Neural cell (in vitro differentiated cells): ENCODE measurements around the gene NFIA. TPM values are rescaled to one million over a fixed set of nuclear protein-coding genes. Genes with fewer than 3 reads are reported as not detected.

ENCODE experiments used
- H2AFZ ChIP-seq: fragments of 200-600, 300-800 bp; sonication (generic), shearing (Covaris generic); 2 replicates; pipeline ENCODE4 v1.6.0; 2014; ENCODE audit warnings: low read depth, mild to moderate bottlenecking, antibody characterized with exemption, low read length, moderate library complexity
- H3F3A ChIP-seq: fragments of 200-600 bp; shearing (Covaris generic); 2 replicates; pipeline ENCODE4 v1.6.1; 2016; ENCODE audit warnings: mild to moderate bottlenecking, moderate library complexity, mixed read lengths, antibody characterized with exemption, low read length; ENCODE audit not compliant: insufficient read depth, poor library complexity, severe bottlenecking
- H3K27ac ChIP-seq: fragments of 200-600, 300-800 bp; sonication (generic), shearing (Covaris generic); 2 replicates; pipeline ENCODE4 v1.5.1; 2014; ENCODE audit warnings: mild to moderate bottlenecking, low read length, moderate library complexity
- H3K27me3 ChIP-seq: fragments of 300-800, 200-600 bp; sonication (generic), shearing (Covaris generic); 2 replicates; pipeline ENCODE4 v1.6.0; 2014; ENCODE audit warnings: mild to moderate bottlenecking, low read depth, low read length, moderate library complexity; ENCODE audit not compliant: insufficient read depth
- H3K36me3 ChIP-seq: fragments of 300-800, 200-600 bp; sonication (generic), shearing (Covaris generic); 2 replicates; pipeline ENCODE4 v1.5.1; 2014; ENCODE audit warnings: mild to moderate bottlenecking, antibody characterized with exemption, low read length, moderate library complexity; ENCODE audit not compliant: insufficient read depth
- H3K4me2 ChIP-seq: fragments of 300-800, 200-600 bp; sonication (generic), shearing (Covaris generic); 2 replicates; pipeline ENCODE4 v1.6.0; 2014; ENCODE audit warnings: mild to moderate bottlenecking, low read length
- H3K4me3 ChIP-seq: fragments of 300-800, 200-600 bp; sonication (generic), shearing (Covaris generic); 2 replicates; pipeline ENCODE4 v1.5.1; 2014; ENCODE audit warnings: mild to moderate bottlenecking, low read length, moderate library complexity
- H3K79me2 ChIP-seq: fragments of 200-600 bp; shearing (Covaris generic); replicated peaks from 2 replicates; pipeline ENCODE4 v1.6.0; 2014; ENCODE audit warnings: mild to moderate bottlenecking, low read length, moderate library complexity; ENCODE audit not compliant: insufficient read depth
- H3K9ac ChIP-seq: fragments of 300-800, 200-600 bp; sonication (generic), shearing (Covaris generic); 2 replicates; pipeline ENCODE4 v1.6.1; 2016; ENCODE audit warnings: mild to moderate bottlenecking, low read length, mixed read lengths
- H3K9me2 ChIP-seq: fragments of 200-600 bp; shearing (Covaris generic); 2 replicates; pipeline ENCODE4 v1.6.1; 2016; ENCODE audit warnings: mild to moderate bottlenecking, low read length, mixed read lengths; ENCODE audit not compliant: insufficient read depth
- H3K9me3 ChIP-seq: fragments of 200-600, 300-800 bp; sonication (generic), shearing (Covaris generic); 2 replicates; pipeline ENCODE4 v1.6.1; 2016; ENCODE audit warnings: mild to moderate bottlenecking, mixed run types, low read length, moderate library complexity, mixed read lengths
- H4K20me1 ChIP-seq: fragments of 200-600 bp; shearing (Covaris generic); 2 replicates; pipeline ENCODE4 v1.6.1; 2016; ENCODE audit warnings: mild to moderate bottlenecking, mixed run types; ENCODE audit not compliant: insufficient read depth
- CTCF ChIP-seq: fragments of 450-650 bp; IDR thresholded peaks from 2 replicates; pipeline ENCODE4 v1.5.1; 2014; ENCODE audit warnings: antibody characterized with exemption, mild to moderate bottlenecking, moderate library complexity; ENCODE audit not compliant: poor library complexity, severe bottlenecking
- EP300 ChIP-seq: fragments of 450-650 bp; conservative IDR thresholded peaks from 2 replicates; pipeline ENCODE4 v1.6.1; 2014; ENCODE audit warnings: antibody characterized with exemption, mild to moderate bottlenecking, moderate library complexity; ENCODE audit not compliant: poor library complexity, severe bottlenecking
- EZH2 ChIP-seq: fragments of 200-600, 300-800 bp; shearing (Covaris generic), sonication (generic); IDR thresholded peaks from 2 replicates; pipeline ENCODE4 v1.6.1; 2014; ENCODE audit warnings: antibody characterized with exemption, low read length, borderline replicate concordance, mild to moderate bottlenecking; ENCODE audit not compliant: insufficient read depth, poor library complexity, severe bottlenecking
- MXI1 ChIP-seq: fragments of 450-650 bp; conservative IDR thresholded peaks from 2 replicates; pipeline ENCODE4 v1.6.1; 2014; ENCODE audit warnings: antibody characterized with exemption, mild to moderate bottlenecking; ENCODE audit not compliant: poor library complexity, severe bottlenecking
- POLR2AphosphoS5 ChIP-seq: IDR thresholded peaks from 2 replicates; pipeline ENCODE4 v1.6.1; 2012
- RAD21 ChIP-seq: fragments of 450-650 bp; conservative IDR thresholded peaks from 2 replicates; pipeline ENCODE4 v1.6.1; 2014; ENCODE audit warnings: antibody characterized with exemption, mild to moderate bottlenecking, moderate library complexity
- REST ChIP-seq: IDR thresholded peaks from 2 replicates; pipeline ENCODE4 v1.6.1; 2012; ENCODE audit warnings: borderline replicate concordance
- SMC3 ChIP-seq: fragments of 450-650 bp; conservative IDR thresholded peaks from 2 replicates; pipeline ENCODE4 v1.6.1; 2014; ENCODE audit warnings: antibody characterized with exemption, mild to moderate bottlenecking, moderate library complexity; ENCODE audit not compliant: poor library complexity
- TAF1 ChIP-seq: IDR thresholded peaks from 2 replicates; pipeline ENCODE4 v1.6.1; 2012; ENCODE audit warnings: low read depth
- polyA plus RNA-seq: library from polyadenylated mRNA; depleted of rRNA; stranded (reverse); fragments of >200 nt; gene quantifications from 2 replicates; pipeline ENCODE4 v1.2.3, GENCODE V29; 2014

NFIA gene
- polyA plus RNA-seq, 1 donor from 2014 or later, result 0.47 TPM

DNA sequence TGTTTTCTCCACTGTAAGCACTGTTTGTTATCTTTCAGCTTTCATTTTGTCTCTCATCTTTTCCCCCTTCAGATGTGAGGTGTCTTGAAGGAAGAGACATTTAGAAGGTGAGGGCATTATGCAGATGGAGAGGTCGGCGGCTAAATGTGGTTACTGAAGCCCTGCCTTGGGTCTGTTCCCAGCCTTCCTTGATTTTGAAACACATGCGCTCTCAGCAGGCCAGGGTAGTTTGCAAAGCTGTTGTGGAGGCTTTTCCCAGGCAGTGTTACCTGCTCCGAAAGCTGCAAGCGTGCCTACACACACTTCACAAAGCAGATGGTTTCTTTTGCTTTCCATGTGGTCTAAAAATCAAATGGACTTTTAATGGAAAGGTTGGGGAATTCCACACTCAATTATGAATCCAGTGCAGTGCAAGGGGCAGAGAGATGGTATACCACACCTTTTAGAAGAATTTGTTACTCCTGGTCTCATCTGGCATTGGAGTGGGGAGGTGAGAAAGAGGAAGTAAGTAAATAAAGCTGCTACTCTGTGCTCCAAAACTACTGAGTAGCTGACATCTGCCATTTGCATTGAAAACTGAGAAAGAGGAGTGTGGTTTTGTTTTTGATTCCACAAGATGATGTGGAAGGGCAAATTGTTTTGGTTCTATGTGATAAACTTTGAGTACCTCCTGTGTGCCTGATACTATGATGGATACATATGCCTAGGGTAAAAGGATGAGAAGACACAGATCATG lies 91.9 kb downstream of the NFIA start:
- Histone ChIP-seq H3K9me3 (no peaks in the 10 kb centered on the region), H3K27me3 (no peaks in the 10 kb centered on the region), H3K79me2 (no peaks in the 10 kb centered on the region), H2AFZ (no peak overlapping the region), H3F3A (no peaks in the 10 kb centered on the region), H3K9ac (no peak overlapping the region), H3K36me3 (no peaks in the 10 kb centered on the region), H3K4me2 (no peak overlapping the region), H3K27ac (no peak overlapping the region), H3K9me2 (no peaks in the 10 kb centered on the region), H3K4me3 (no peak overlapping the region), H4K20me1 (no peaks in the 10 kb centered on the region)
- TF ChIP-seq RAD21 (no peak), MXI1 (no peak), CTCF (no peak), TAF1 (no peak), EP300 (no peak), REST (no peak), POLR2AphosphoS5 (no peak), SMC3 (no peak), EZH2 (no peak)

GRCh38 chr1:61175976-61176375 lies 93.6 kb downstream of the NFIA start:
- Histone ChIP-seq H3K36me3 (no peaks in the 10 kb centered on the region), H3K27ac (no peak overlapping the region), H3K4me2 (no peak overlapping the region), H3K27me3 (no peaks in the 10 kb centered on the region), H3K4me3 (no peak overlapping the region), H3K79me2 (no peaks in the 10 kb centered on the region), H3K9ac (no peak overlapping the region), H4K20me1 (no peaks in the 10 kb centered on the region), H3K9me2 (no peaks in the 10 kb centered on the region), H3K9me3 (no peaks in the 10 kb centered on the region), H2AFZ (no peak overlapping the region), H3F3A (no peaks in the 10 kb centered on the region)
- TF ChIP-seq EP300, result no peak
- no peak for TF ChIP-seq POLR2AphosphoS5
- no peak for TF ChIP-seq CTCF
- TF ChIP-seq RAD21, result no peak
- TF ChIP-seq EZH2, result no peak
- no peak for TF ChIP-seq REST
- TF ChIP-seq SMC3, result no peak
- no peak for TF ChIP-seq TAF1
- no peak for TF ChIP-seq MXI1
